Erythroblast (primary cell): ENCODE results near the gene EP400.

ENCODE experiments used
- GATA1 ChIP-seq: IDR thresholded peaks from 2 replicates; pipeline ENCODE4 v1.6.1; 2011; ENCODE audit warnings: low read depth, mild to moderate bottlenecking, control low read depth, low read length, moderate library complexity
- POLR2A ChIP-seq: IDR thresholded peaks from 2 replicates; pipeline ENCODE4 v1.6.1; 2011; ENCODE audit warnings: mild to moderate bottlenecking, low read length

- TF ChIP-seq POLR2A (no peak), GATA1 (no peak)
Measured at GRCh38 chr12:132046561-132046960, 96.8 kb downstream of the EP400 start.
